Daoy (cell line): Measurements from ENCODE around the gene LZTS3. TPM values are rescaled to one million over a fixed set of nuclear protein-coding genes. Genes with fewer than 3 reads are reported as not detected.
"Not testable (repeated sequence)": the region's sequence is repeated elsewhere in the genome, so short reads cannot be mapped to it uniquely, and the experiment has no call there.

Source experiments
- DNase-seq: peaks from one replicate; pipeline ENCODE4 v3.0.0-alpha.2; 2015; ENCODE audit warnings: low read depth
- total RNA-seq: library from RNA; depleted of rRNA; stranded (reverse); fragments of >200 nt; shearing (Covaris generic); gene quantifications from 2 replicates; pipeline ENCODE4 v1.2.3, GENCODE V29; 2014

LZTS3 gene
- total RNA-seq, 1 experiment from 2014 or later = 1.1 TPM

GRCh38 chr20:3135507-3136070 lies 37.8 kb downstream of the LZTS3 start:
- no peak for DNase-seq

GRCh38 chr20:3134151-3134550 lies 39.2 kb downstream of the LZTS3 start:
- no peak for DNase-seq

GRCh38 chr20:3133155-3133554 lies 40.2 kb downstream of the LZTS3 start:
- no peak for DNase-seq

- DNase-seq = no peak
These were observed 43.2 kb downstream of the LZTS3 start for GRCh38 chr20:3130051-3130600.

- DNase-seq = no peak
These were observed 44.3 kb downstream of the LZTS3 start for GRCh38 chr20:3129094-3129493.

GRCh38 chr20:3128275-3128984 lies 44.9 kb downstream of the LZTS3 start:
- no peak for DNase-seq

- no peak for DNase-seq
These were observed 46.9 kb downstream of the LZTS3 start for GRCh38 chr20:3126527-3126859.

- not testable (repeated sequence) for DNase-seq
These were observed 47.4 kb downstream of the LZTS3 start for GRCh38 chr20:3125776-3126526.

GRCh38 chr20:3124773-3125560 lies 48.4 kb downstream of the LZTS3 start:
- not testable (repeated sequence) for DNase-seq

GRCh38 chr20:3124163-3124562 lies 49.2 kb downstream of the LZTS3 start:
- not testable (repeated sequence) for DNase-seq

GRCh38 chr20:3123542-3123941 lies 49.8 kb downstream of the LZTS3 start:
- DNase-seq = no peak

GRCh38 chr20:3121955-3122610 lies 51.3 kb downstream of the LZTS3 start:
- DNase-seq = no peak

- DNase-seq = no peak
These were observed 52.0 kb downstream of the LZTS3 start for GRCh38 chr20:3121271-3121911.

- no peak for DNase-seq
These were observed 54.3 kb downstream of the LZTS3 start for GRCh38 chr20:3119044-3119443.

GRCh38 chr20:3117839-3118379 lies 55.4 kb downstream of the LZTS3 start:
- peak; percentile 68 for DNase-seq

GRCh38 chr20:3116341-3116740 lies 57.0 kb downstream of the LZTS3 start:
- no peak for DNase-seq

- DNase-seq = peak; percentile 45
These were observed 57.9 kb downstream of the LZTS3 start for GRCh38 chr20:3115190-3116107.
